Measurements from ENCODE around the gene TSPAN1. TPM values are rescaled to one million over a fixed set of nuclear protein-coding genes. Genes with fewer than 3 reads are reported as not detected.

TSPAN1 gene

Small RNA genes lying within 50 kb of the gene (small RNA-seq; reads per million reads assigned to genes)
- not detected for gene AL672043.1 (ENCODE audit: low read depth)

All from mesenchymal stem cell (in vitro differentiated cells and primary cell).